GM19099 (cell line): ENCODE data around the gene SLC66A2.

Experiments used
- POLR2A ChIP-seq: IDR thresholded peaks from 3 replicates; pipeline ENCODE4 v1.6.1; 2011; ENCODE audit warnings: low read depth; ENCODE audit not compliant: insufficient read length; ENCODE audit errors: extremely low read depth

SLC66A2 gene

DNA sequence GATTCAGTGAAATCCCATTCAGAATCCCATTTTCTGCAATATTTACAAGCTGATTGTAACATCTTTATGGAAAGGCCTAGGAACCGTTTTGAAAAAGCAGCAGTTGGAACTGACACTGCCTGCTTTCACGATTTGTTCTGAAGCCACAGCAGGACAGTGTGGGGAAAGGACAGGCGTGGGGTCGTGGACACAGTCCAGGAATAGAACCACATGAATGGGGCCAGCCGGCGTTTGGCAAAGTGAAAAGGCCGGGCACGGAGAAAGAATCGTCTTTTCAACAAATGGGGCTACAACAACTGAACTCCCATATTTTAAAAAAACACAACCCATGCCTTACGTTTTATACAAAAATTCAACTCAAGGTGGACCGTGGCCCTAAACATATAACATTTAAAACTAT, 69.8 kb downstream of the SLC66A2 start:
- TF ChIP-seq POLR2A = no peak

DNA sequence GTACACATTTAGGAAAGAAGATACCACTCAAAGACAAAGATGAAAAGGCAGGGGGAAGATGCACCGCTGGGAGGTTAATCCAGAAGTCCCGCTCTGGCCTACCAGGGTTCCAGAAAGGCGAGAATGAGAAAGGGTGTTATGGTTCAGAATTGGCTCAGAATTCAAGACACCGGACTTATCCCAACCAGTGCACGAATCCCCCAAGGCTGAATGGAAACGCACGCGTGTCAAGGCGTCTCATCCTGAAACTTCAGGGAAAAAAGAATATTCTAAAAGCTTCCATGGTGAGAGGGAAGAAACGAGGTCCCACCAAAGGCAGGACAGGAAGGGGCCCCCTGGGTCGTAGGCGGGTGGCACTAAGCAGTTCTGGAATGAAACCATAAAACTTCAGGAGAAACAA, 71.9 kb downstream of the SLC66A2 start:
- no peak for TF ChIP-seq POLR2A

DNA sequence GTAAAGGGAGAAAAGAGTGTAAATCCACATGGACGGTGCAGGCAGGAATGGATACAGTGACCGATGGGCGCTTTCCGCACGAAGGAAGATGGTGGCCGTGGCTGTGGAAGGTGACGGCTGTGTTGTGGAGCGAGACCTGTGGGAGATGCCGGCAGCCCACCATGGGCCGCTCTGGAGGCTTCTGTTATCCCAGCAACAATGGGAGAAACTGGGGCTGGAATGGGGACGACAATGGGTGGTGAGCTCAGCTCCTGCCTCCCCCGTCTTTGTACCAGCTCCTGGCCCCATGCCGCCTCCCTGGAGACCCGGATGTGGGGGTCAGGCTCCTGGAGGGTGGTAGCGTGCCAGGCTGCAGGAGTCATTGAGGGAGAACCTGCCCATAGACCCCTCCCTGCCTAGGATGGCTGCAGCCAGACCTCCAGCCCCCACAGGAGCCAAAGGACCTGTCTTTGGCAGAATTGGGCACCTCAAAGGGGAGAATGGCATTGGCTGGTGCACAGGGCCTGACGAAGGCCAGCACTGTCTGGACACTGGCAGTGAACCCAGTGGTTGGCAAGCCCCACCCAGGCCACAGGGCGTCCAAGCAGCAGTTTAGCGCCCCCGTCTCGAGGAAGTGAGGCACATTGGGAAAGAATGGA, 72.6 kb downstream of the SLC66A2 start:
- no peak for TF ChIP-seq POLR2A

DNA sequence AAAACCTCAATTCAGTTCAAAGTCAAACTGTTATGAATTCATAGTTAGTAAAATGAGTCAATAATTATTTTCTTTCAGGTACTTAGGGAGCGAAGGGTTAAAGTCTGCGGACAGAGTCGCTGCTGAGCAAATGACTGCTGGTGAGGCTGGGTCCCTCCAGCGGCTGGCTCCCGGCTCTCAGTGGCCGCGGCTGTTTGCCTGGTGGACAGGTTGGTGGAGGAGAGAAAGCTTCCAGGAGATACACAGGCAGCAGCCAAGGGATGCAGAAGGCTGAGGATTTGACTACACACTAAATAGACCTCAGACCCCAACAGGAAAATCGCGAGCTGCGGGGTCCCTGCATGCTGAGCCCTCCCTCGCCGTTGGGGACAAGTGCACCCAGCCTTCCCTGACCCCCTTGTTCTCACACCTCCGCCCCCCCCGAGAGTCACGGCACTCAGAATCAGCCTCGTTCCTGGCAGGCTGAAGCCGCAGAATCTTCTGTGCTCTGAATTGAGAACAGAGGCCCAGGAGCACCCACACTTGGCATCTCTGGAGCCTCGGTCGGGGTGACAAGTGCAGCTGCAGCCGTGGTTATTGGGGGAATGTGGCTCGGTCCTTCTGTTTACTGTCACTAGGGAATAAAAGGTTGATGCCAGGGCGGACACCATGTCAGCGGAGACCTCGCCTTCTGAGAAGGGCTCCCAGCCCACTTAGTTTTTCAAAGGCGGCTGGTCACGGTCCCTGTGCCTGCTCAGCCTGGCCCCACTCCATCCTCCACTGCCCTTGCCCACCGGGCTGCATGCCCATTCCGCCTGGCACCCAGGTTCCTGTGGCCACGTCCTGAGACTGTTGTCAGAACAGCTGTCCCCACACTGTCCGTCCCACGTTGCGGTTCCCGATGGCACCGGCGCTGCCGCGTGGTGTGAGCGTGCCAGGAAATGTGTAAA, 74.0 kb downstream of the SLC66A2 start:
- TF ChIP-seq POLR2A = no peak

DNA sequence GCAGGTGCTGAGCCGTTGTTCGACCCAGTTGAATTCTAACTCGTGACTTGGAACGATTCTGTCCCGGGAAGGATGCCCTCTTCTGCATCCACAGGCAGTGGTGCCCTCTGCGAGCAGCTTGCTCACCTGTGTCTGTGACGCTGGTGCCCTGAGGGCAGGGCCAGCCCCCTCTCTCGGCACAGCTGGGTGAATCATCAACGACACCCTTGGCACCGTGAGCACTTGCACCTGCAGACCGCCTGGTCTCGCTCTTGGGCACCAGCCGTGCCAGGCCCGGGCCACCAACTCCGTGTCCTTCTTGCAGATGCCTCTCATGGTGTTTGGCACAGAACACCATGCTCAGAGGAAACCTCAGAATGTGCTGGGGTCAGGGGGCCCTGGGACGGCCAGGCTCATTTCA, 75.0 kb downstream of the SLC66A2 start:
- no peak for TF ChIP-seq POLR2A

DNA sequence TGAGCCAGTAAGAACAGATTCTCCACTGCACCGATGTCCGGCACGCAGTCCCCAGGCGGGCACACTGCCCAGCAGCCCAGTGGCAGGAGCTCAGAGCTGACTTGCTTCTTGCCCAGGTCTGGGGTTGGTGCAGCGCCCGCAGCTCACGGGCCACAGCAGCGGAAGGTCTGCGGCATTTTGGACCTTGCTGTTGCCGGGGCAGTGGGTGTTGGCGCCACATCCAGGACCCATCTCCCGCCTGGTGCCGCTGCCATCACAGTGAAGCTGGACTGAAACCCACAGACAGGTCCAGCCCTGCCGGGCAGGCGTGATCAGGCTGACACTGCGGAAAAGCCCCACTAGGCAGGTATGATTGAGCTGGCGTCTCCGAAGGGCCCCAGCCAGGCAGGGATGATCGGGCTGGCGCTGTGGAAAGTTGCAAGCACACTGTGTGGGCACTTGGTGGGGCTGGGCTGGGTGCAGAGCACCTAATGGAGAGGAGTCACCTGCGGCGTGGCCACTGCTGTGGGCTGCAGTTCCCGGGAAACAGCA, 75.5 kb downstream of the SLC66A2 start:
- no peak for TF ChIP-seq POLR2A

DNA sequence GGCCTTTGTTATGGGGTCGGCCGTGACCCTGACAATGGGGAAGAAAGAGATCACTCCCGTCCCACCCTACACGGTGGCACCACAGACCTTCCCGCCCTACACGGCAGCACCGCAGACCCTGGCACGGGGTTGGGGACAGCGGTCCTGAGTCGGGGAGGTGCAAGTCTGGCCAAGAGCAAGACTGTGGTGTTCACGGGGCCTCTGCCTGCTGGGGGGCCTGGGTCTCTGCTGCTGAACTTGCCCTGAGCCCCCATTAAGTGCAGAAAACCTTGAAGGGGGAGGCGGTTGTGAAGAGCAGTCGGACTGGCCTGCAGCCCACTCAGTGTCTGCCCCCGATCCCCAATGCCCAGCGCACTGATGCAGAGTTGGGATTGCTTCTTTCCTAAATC, 75.9 kb downstream of the SLC66A2 start:
- TF ChIP-seq POLR2A = no peak

DNA sequence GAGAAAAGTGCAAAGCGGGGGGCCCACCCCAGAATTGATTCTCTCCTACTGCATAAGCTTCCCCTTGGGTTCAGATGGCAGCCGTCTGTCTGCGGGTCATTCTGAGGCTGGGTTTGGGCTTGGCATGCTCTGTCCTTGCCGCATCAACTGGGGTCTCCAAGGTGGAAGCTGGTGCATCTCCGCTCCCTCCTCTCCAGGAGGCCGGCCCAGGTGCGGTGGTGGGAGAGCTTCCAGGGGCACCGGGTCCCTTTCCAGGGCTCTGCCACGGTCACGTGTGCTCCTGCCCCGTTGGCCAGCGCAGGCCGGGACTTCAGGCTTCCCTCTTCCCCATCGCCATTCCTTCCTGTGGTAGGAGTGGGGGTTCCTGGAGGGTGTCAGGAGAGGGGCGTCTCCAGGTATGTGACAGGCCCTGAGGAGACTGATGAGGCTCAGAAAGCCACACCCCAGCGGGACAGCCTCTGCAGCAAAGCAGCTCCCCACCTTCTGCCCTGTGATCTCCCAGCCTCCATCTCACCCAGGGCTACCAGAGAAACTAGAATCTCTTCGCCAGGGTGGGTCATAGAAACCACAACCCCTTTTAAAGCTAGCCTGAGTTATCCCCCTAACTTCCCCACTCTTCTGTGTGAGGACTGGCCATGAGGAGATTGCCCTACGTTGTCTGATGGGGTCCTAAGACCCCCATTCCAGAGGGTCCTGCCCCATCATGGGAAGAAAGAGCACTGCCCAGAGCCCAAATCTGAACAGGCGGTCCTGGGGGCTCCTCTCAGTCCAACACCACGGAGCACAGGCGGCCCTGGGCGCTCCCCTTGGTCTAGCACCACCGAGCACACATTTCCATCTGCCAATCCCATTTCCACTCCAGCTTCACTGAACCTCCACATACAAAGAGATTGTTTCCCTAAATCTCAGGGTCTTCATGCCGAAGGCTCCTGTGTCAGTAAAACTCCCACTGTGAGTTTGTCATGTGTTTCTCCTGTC, 76.6 kb downstream of the SLC66A2 start:
- no peak for TF ChIP-seq POLR2A

DNA sequence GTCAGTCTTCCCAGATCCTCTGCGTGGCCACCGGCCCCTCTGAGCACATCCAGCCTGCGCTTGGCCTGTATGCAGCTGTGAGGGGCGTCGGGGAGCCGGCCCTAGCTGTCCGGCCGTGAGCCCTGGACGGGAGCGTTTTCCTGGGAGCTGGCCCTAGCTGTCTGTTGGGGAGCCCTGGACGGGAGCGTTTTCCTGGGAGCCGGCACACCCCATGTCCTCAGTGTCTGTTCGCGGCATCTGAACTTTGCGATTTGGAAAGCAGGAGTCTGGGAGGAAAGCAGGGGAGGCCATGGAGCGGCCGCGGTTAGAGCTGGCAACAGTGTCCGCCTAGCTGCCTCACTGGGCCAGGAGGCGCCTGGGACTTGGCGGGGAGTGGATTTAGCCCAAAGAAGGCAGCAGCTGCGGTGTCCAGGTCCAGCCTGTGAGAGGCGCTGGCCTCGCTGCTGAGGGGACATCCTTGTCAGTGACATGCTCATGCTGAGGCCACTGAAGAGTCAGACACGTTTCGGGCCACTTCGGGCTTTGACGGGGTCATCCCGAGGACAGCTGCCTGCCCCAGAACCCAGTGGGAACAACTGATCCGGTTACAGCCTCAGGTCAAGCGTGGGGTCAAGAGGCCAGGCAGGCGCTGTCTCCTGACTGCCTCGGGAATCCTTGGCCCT, 77.9 kb downstream of the SLC66A2 start:
- no peak for TF ChIP-seq POLR2A

DNA sequence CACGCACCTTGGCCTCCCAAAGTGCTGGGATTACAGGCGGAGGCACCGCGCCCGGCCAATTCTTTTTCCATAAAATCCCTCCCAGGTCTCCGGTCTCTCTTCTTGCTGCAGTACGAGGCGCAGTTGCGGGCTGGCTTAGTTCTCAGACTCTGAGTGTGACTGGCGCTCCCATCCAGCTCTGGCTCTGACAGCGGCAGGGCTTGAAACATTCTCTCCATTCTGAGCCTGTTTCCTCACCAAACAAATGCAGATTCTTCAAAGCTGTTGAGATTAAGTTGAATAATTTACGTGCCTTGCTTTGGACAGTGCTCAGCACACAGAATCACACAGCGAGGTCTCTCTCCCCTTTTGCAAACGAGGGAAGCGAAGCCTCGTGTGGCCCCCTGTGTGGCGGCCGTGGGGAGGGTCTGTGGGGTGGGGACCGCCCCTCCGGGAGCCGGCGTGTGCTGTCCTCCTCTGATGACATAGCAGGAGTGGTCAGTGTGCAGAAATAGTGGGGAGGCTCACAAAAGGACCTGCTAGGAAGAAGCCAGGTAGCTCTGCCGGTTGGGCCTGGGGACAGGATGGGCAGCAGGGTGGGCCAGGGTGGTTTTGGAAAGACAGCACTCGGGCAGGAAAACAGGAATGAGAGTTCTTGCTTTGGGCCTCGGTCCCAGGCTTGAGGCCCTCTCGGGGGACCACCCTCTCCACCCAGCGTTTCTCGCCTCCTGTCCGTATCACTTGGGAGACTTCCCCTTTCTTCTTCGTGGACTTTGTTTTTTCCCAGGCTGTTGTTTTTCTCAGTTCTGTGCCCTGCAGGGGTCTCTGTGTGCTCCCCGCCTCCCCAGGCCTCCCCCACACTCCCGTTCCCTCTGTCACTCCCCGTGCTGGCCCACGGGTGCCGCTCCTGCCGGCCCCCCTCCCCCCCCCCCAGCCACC, 78.7 kb downstream of the SLC66A2 start:
- no peak for TF ChIP-seq POLR2A

DNA sequence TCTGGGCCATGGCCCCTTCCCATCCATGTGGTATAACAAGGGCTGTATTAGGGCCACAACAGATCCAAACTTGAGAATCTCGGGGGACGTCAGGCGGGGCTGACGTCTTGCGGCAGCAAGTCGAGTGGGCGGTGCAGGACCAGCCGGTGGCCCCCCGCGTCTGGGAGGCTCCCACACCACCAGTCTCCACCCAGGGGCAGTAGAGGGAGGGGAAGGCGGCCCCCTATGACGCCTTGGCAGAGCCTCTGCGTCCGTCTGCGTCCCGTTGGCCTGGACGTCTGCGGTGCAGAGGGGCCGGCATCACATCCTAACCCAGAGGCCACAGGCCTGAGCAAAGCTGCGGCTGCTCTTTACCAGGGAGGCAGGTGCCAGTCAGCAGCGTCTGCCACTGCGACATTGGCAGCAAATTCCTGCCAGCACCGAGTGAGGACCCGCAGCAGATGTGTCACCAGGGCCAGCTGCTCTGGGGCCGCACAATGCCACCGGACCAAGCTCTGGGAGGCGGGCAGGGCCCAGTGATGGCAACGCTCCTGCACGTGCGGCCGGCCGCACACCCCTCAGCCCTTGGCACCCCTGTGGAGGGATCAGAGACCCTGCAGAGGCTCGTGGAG, 79.9 kb downstream of the SLC66A2 start:
- TF ChIP-seq POLR2A = no peak

DNA sequence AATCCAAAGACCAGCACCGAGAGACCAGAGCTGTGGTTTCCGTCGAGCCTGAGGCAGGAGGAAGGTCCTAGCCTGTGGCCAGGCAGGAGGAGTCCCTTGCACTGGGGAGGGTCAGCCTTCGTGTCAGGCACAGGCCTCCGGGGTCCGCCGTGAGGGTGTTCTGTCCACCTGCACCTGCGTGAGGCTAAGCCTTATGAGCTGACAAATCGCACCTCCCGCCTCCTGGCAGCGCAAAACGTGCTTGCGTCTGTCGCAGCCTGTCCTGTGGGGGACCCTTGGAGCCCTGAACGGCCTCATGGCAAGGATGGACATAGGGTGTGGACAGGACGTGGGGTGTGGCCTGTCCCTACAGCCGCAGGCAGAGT, 80.4 kb downstream of the SLC66A2 start:
- TF ChIP-seq POLR2A = no peak
